GM21390 (cell line): ENCODE measurements around the gene TXN.
"Not testable (repeated sequence)": the region's sequence is repeated elsewhere in the genome, so short reads cannot be mapped to it uniquely, and the experiment has no call there.

ENCODE experiments used
- ATAC-seq: cut with Tn5 transposase; IDR thresholded peaks from one replicate; pipeline ENCODE4 v1.9.1; 2021; ENCODE audit not compliant: unreplicated experiment

Gene TXN

DNA sequence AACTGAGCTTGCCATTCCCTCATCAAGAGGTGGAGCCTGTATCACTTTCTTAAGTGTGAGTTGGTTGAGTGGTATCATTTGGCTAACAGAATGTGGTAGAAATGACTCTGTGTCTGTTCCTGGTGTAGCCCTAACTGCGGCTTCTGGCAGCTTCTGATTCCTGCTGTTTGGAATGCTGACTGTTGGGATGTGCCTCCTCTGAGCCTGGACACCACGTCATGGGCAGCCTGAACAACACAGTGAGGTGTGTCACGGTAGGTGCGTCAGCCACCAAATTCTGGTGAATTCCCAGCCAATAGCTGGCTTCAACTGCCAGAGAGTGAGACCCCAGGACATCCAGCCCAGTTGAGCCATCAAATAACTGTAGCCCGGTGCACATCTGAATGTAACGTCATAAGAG is 42.2 kb downstream of the TXN start:
- ATAC-seq: no peak

DNA sequence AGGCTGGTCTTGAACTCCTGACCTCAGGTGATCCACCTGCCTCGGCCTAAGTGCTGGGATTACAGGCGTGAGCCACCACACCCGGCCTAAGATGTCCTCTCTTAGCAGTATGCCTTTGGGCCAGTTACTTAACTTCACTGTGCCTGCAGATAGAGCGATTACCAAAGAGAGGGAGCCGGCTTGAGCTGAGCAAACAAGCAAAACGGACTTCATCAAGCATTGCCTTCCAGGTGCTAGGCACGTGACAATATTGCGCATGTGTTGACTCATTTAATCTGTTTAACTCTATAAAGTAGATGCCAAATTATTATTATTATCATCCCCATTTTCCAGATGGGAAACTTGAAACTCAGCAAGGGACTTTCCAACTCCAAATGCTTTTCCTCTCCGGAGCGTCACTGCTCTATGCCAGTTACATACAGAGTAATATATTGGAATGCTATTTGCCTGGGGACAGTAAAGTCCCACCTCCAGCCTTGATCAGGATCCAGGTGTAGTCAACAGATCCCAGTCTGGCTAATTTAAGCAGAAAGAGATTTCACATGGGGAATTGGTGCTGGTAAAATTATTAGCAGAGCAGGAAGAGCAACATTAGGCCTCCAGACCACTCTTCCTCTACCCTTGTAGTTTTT is 42.8 kb downstream of the TXN start:
- ATAC-seq: no peak

DNA sequence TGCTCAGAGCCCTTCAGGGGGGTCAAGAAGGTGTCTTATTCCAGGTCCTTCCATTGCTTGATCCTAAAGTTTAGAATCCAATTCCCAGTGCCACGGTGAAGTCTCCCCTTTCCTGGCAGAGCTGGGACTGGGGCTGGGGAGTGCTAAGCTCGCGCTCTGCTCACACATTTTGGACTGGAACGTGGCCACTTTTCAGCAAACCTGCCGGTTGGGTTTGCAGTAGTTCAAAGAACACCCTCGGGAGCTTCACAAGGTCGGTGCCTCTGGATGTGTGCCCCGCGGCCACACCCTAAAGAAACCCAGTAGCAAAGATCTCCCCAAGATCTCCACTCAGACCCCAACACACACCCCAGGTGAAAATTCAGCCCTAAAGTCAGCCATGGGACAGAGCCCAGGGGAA is 48.3 kb downstream of the TXN start, which contains the start of gene C9orf152:
Gene C9orf152, minus strand, starts transcription at position 129 of the 400 bp plus-strand sequence. CDS start 580 bp downstream, outside the sequence.
- no peak for ATAC-seq

DNA sequence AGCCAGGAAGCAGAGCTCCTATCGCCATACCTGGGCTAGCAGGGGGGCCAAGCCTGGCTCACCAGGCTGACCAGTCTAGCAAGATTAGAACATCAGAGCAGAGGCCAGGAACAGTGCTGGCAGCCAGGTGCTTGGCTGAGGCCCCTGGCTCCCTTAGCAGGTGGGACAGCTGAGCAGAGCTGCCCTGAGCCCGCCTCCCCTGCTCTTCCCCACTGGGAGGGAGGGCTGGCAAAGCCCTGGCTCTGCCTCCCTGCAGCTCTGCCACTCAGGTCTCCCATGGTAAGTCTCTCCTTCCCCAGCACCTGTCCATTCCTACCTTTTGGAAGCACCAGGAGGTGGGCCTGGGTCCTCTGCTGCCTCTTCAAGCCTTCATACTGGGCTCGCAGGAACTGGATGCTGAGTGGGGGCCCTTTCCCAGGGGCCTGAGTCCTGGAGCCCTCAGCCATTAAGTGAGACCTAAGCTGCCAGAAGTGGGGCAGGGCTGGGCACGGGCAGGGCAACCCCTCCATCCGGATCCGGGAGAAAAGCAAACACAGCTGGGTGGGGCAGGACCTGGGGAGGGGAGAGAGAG is 49.2 kb downstream of the TXN start:
- no peak for ATAC-seq

DNA sequence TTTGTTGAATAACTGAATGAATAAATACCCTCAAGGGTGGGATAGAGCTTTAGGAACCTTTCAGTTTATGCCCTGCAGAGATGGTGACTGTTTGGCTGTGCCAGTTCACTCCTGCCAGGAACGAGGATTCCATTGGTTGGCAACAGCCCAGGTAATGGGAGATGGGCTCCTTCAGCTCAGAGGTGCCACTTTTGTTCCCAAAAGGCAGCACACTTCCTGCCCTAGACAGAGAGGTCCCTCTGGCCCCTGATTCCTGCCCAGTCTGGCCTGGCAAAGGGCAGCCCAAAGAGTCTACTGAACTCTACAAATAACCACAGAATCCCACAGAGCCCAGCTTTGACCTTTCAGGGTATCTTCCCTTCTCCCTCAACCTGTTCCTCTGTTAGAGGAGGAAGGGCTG is 49.9 kb downstream of the TXN start:
- ATAC-seq: no peak

DNA sequence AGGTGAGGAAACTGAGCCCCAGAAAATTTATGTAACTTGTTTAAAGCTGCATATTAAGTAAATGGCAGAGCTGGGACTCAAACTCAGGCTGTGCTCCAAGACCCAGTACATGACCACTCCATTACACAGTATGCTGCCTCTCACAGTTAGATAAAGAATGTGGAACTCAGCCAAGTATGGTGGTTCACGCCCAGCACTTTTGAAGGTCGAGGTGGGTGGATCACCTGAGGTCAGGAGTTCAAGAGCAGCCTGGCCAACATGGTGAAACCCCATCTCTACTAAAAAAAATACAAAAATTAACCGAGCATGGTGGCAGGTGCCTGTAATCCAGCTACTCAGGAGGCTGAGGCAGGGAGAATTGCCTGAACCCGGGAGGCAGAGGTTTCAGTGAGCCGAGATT is 50.7 kb downstream of the TXN start:
- not testable (repeated sequence) for ATAC-seq

DNA sequence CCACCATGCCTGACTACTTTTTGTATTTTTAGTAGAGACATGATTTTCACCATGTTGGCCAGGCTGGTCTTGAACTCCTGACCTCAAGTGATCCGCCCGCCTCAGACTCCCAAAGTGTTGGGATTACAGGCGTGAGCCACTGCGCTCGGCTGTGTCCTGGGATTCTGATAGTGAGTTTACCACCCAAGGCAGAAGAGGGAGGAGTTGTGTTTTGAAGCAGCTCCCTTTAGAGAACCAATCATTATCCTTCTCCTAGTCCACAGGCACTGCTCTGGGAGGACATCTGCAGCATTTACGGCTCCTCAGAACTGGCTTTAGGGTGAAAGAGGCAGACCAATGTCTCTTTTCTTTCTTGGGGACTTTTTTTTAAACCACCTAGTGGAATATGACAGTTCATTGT is 54.1 kb downstream of the TXN start:
- no peak for ATAC-seq

DNA sequence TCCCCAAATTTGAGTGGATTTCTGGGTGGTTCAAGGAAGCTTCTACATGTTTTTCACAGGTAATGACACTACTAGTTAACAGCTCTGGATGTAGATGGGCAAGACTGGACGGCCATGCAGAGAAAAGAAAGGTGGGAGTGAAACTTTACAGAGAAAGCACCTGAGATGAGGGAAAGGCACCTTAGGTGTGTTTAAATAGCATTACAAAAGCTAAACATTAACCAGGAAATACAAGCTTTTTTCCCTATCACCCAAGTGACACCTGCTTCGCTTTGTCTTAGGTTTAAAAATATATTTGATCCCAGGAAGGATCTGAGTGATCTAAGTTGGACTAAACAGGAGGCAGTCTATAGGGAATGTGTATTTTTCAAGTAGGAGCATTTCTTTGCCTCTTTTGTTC is 56.7 kb downstream of the TXN start:
- ATAC-seq: no peak

DNA sequence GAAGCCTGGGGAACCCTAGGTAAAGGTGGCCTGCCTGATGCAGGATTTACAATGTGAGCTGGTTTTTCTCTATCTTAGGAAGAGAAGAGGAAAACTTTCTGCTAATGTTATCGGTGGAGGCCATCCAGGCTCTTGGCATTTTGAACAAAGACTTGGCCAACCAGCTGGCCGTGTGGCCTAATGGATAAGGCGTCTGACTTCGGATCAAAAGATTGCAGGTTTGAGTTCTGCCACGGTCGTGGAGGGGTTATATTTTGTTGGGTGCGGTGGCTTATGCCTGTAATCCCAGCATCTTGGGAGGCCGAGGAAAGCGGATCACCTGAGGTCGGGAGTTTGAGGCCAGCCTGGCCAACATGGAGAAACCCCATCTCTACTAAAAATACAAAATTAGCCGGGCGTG is 58.0 kb downstream of the TXN start:
- ATAC-seq: no peak

DNA sequence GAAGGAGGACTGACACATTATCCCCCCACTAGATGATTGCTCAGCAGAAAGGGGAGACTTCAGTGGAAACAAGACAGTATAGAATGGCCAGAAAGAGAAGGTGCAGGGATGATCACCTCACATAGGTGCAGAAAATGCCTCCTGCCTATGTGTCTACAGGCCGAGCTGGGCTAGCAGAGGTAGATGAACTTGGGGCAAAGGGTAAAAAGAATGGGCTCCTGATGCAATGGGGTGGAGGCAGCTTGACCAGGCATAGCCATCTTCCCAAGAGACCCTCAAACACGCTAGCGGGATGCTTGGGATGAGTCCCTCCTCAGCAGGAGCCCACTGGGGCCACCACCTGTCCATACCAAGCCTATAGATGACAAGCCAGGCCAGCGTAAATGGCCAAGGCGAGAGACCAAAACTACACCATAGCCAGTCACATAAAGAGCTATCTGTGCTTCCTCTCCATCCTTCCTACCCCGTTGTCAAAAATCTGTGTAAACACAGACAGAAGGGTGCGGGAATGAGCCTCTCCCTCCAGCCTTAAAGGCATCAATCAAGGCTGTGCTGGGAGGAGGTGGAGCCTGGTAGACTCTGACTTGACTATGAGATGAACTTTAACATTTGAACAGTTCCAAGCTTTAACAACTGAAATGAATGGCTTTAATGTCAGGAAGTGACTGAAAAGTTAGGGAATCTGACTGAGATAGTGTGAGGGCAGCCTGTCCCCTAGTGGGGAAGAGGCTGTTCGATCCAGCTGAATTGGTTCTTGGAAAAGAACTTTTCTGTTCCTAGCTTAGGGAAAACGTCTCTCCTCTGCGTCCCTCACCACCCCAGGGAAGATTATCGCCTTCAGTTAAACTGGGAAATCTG is 58.7 kb downstream of the TXN start:
- no peak for ATAC-seq

DNA sequence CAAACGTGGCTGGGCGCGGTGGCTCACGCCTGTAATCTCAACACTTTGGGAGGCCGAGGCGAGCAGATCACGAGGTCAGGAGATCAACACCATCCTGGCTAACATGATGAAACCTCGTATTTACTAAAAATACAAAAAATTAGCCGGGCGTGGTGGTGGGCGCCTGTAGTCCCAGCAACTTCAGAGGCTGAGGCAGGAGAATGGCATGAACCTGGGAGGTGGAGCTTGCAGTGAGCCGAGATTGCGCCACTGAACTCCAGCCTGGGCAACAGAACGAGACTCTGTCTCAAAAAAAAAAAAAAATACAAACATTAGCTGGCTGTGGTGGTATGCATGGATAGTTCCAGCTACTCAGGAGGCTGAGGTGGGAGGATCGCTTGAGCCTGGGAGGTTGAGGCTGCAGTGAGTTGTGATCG is 60.2 kb downstream of the TXN start:
- not testable (repeated sequence) for ATAC-seq
